Measurements from ENCODE around the gene SALL3. TPM values are rescaled to one million over a fixed set of nuclear protein-coding genes. Genes with fewer than 3 reads are reported as not detected.

Gene SALL3
- polyA plus RNA-seq, 1 experiment: not detected

DNA sequence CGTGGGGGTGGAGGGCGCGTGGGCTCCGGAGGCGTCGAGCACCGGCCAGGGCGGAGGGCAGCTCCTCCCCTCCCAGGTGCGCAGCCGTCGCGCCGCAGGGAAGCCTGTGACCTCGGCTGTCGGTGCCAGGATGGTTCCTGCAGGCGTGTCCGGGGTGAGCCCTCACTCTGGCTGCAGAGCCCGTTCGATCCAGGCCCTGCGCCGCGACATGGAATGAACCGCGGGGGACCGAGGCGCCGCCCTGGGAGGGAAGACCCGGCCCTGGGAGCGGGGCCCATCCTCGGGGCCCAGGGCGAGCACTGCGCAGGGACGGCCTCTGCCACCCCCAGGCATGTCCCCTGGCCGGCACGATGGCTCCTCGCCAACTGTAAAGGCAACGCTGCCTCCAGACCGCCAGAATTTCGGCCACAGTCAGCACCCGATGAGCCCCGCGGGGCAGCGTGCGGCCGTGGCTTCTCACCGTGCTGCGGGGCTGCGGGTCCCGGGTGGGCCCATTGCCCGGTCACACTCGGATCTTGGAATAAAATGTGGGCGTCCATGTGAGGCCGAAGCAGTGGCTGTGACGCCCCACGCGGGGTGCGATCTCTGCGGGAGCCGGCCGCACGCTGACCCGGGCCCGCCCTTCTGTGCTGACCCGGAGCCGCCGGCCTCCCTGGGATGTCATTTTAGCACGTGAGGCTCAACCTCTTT is 26.6 kb downstream of the SALL3 start:
- TF ChIP-seq, protein P1, sequence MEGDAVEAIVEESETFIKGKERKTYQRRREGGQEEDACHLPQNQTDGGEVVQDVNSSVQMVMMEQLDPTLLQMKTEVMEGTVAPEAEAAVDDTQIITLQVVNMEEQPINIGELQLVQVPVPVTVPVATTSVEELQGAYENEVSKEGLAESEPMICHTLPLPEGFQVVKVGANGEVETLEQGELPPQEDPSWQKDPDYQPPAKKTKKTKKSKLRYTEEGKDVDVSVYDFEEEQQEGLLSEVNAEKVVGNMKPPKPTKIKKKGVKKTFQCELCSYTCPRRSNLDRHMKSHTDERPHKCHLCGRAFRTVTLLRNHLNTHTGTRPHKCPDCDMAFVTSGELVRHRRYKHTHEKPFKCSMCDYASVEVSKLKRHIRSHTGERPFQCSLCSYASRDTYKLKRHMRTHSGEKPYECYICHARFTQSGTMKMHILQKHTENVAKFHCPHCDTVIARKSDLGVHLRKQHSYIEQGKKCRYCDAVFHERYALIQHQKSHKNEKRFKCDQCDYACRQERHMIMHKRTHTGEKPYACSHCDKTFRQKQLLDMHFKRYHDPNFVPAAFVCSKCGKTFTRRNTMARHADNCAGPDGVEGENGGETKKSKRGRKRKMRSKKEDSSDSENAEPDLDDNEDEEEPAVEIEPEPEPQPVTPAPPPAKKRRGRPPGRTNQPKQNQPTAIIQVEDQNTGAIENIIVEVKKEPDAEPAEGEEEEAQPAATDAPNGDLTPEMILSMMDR (IDR thresholded peaks at IDR 0.05; ENCODE audit: insufficient read depth, low read depth, low read length): no peak
- H3K27me3 ChIP-seq (ENCODE audit: control insufficient read depth, insufficient read depth, low read length): no peaks in the 10 kb centered on the region
- POLR2A ChIA-PET: no interaction called here
- H3K4me3 ChIP-seq (ENCODE audit: low read depth, low read length): no peak overlapping the region
- no peak for DNase-seq (ENCODE audit: low read depth)
- CTCF ChIA-PET: no interaction called here
- H3K36me3 ChIP-seq (ENCODE audit: control insufficient read depth, insufficient read depth, low read length): no peaks in the 10 kb centered on the region

DNA sequence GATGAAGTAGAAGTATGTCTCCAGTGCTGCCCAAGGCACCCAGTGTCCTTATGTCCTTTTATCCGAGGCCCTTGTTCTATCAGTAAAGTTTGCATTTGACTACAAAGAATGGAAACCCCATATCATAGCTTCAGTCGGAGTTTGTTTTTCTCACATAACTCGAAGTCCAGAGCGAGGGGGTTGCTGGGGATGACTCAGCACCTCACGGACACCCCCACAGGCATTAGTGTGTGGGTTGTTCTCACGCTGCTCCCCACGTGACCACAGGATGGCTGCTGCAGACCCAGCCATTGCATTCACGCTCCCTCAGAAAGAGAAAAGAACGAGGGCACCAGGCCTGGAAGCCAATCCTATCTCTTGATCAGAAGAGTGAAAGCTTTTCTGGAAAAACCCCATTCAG is 27.8 kb downstream of the SALL3 start:
- TF ChIP-seq, protein P1 (IDR thresholded peaks at IDR 0.05; ENCODE audit: insufficient read depth, low read depth, low read length): no peak
- Histone ChIP-seq H3K27me3 (ENCODE audit: control insufficient read depth, insufficient read depth, low read length) (no peaks in the 10 kb centered on the region), H3K4me3 (ENCODE audit: low read depth, low read length) (no peak overlapping the region), H3K36me3 (ENCODE audit: control insufficient read depth, insufficient read depth, low read length) (no peaks in the 10 kb centered on the region)
- no peak for DNase-seq (ENCODE audit: low read depth)
- ChIA-PET POLR2A (no interaction called here), CTCF (no interaction called here)

DNA sequence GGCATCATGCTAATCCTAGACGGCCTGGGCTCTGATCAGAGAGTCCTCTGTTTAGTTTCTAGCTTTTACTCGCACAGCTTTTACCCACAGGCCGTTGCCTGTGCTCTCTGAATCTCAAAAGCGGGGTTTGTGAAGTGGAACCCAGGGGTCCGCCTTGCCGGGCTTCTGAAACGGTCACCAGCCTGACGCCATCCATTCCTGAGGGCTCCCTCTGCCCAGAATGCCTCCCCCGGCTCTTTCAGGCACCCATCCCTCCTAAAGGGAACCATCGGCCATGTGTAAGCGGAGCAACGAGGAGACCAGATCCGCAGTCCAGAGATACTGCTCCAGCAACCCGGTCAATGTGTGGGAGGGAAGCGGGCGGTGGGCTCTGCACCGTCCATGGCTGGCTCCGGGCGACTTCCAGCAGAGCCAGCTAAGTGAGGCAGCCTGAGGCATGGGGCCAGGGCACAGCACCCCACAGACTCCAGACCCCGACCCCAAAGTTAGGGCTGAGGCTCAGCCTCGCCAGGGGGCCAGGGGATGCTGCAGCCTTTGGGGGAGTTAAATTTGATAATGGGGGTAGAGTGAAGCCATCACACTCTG is 28.8 kb downstream of the SALL3 start:
- DNase-seq (ENCODE audit: low read depth): no peak
- Histone ChIP-seq H3K27me3 (ENCODE audit: control insufficient read depth, insufficient read depth, low read length) (no peaks in the 10 kb centered on the region), H3K36me3 (ENCODE audit: control insufficient read depth, insufficient read depth, low read length) (no peaks in the 10 kb centered on the region), H3K4me3 (ENCODE audit: low read depth, low read length) (no peak overlapping the region)
- ChIA-PET CTCF (no interaction called here), POLR2A (no interaction called here)
- TF ChIP-seq, protein P1 (IDR thresholded peaks at IDR 0.05; ENCODE audit: insufficient read depth, low read depth, low read length): no peak

DNA sequence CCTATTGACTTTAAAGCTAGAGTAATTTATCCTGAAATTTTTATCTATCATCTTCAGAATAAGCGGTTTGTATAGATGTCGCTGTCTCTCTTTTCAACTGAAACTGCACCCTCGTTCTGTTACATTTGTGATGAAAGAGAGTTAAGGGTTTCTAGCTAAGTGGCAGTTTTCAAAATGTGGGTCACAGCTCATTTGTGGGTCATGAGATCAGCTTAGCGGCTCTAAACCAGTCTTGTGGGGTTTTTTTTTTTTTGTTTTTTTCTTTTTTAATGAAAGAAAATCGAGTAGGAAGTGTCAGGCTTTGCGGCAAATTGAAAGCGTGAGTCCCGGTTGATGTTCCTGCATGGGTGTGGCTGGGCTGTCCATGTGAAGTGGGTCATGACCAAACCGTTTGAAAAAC is 31.2 kb downstream of the SALL3 start:
- Histone ChIP-seq H3K4me3 (ENCODE audit: low read depth, low read length) (no peak overlapping the region), H3K27me3 (ENCODE audit: control insufficient read depth, insufficient read depth, low read length) (no peaks in the 10 kb centered on the region), H3K36me3 (ENCODE audit: control insufficient read depth, insufficient read depth, low read length) (no peaks in the 10 kb centered on the region)
- POLR2A ChIA-PET: no interaction called here
- TF ChIP-seq, protein P1 (IDR thresholded peaks at IDR 0.05; ENCODE audit: insufficient read depth, low read depth, low read length): no peak
- CTCF ChIA-PET: interaction anchor here (0.6 to 1.0 kb wide), 2 partner anchors 10 to 14 kb away, joined by 3 to 5 read pairs; no protein-coding TSS in a partner anchor
- DNase-seq (ENCODE audit: low read depth): no peak

DNA sequence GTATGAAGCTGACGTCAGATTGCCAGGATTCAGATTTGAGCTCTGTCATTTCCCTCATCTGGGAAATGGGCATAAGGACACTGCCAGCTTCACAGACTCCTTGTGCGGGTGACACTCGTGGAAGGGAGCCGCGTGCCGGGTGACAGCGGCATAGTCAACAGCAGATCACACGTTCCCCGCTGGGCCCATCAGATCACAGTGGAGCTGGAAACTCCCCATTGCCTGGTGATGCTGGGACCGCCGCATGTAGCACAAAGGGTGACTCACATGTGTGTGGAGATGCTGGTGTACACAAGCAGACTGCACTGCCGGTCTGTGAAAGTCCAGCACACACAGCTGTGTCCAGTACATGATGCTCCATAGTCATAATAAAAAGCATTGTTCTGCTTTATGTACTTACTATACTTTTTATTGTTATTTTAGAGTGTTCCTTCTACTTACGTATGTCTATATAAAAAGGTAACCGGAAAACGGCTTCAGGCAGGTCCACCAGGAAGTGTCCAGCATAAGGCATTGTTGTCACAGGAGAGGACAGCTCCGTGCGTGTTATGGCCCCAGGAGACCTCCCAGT is 31.8 kb downstream of the SALL3 start:
- Histone ChIP-seq H3K36me3 (ENCODE audit: control insufficient read depth, insufficient read depth, low read length) (no peaks in the 10 kb centered on the region), H3K4me3 (ENCODE audit: low read depth, low read length) (no peak overlapping the region), H3K27me3 (ENCODE audit: control insufficient read depth, insufficient read depth, low read length) (no peaks in the 10 kb centered on the region)
- TF ChIP-seq, protein P1 (IDR thresholded peaks at IDR 0.05; ENCODE audit: insufficient read depth, low read depth, low read length): no peak
- POLR2A ChIA-PET: no interaction called here
- CTCF ChIA-PET: interaction anchor here (0.5 to 1.0 kb wide), 2 partner anchors 14 to 40 kb away, joined by 3 to 5 read pairs; no protein-coding TSS in a partner anchor
- no peak for DNase-seq (ENCODE audit: low read depth)

All from BJ (cell line).